Peyer's patch (tissue), 4 donors: ENCODE data around the gene SPATA2L. TPM values are rescaled to one million over a fixed set of nuclear protein-coding genes. Genes with fewer than 3 reads are reported as not detected.

Experiments used
- DNase-seq, 3 donors: peaks; one replicate each; pipeline ENCODE4 v3.0.0-alpha.2; 2017 to 2019
- H3K27ac ChIP-seq, 4 donors: fragments of 200-600 bp; sonication (generic); one replicate each; pipeline ENCODE4 v1.5.1; 2016 to 2019
- H3K27me3 ChIP-seq, 2 donors: fragments of 200-600 bp; sonication (generic); one replicate each; pipeline ENCODE4 v1.5.1; 2019
- H3K36me3 ChIP-seq, 3 donors: fragments of 200-600 bp; sonication (generic); one replicate each; pipeline ENCODE4 v1.5.1; 2016 to 2019
- H3K4me1 ChIP-seq, 4 donors: fragments of 200-600 bp; sonication (generic); one replicate each; pipeline ENCODE4 v1.5.1; 2016 to 2019
- H3K4me3 ChIP-seq, 4 donors: fragments of 200-600 bp; sonication (generic); 1 replicate in 3 of 4; 2 replicates in 1 of 4; pipeline ENCODE4 v1.5.1; 2016 to 2019; ENCODE audit warnings: mild to moderate bottlenecking in 1 of 4
- H3K9me3 ChIP-seq, 4 donors: fragments of 200-600 bp; sonication (generic); one replicate each; pipeline ENCODE4 v1.5.1; 2016 to 2019; ENCODE audit warnings: mild to moderate bottlenecking in 1 of 4
- POLR2A ChIP-seq, 2 donors: fragments of 450-650 bp; IDR thresholded peaks; one replicate each; pipeline ENCODE4 v1.5.1; 2017; ENCODE audit warnings: antibody characterized with exemption in 2 of 2, mild to moderate bottlenecking in 2 of 2, moderate library complexity in 2 of 2
- total RNA-seq, 4 donors: library from RNA; depleted of rRNA; stranded (reverse); fragments of >200 nt; gene quantifications; one replicate each; pipeline ENCODE4 v1.1.0, GENCODE V29; 2016
- TF ChIP-seq, protein P1 (sequence below), 6 experiments: fragments of 450-650 bp in 4 of 6; fragments of 200-600 bp in 2 of 6; sonication (generic) in 1 of 6; IDR thresholded peaks; one replicate each; pipeline ENCODE4 v1.5.1; 2017 to 2019; ENCODE audit warnings: antibody characterized with exemption in 6 of 6, mild to moderate bottlenecking in 3 of 6, moderate library complexity in 1 of 6

SPATA2L gene
- total RNA-seq, 4 donors from 2014 or later: 19.0 to 44.7 (median 36.7) TPM

DNA sequence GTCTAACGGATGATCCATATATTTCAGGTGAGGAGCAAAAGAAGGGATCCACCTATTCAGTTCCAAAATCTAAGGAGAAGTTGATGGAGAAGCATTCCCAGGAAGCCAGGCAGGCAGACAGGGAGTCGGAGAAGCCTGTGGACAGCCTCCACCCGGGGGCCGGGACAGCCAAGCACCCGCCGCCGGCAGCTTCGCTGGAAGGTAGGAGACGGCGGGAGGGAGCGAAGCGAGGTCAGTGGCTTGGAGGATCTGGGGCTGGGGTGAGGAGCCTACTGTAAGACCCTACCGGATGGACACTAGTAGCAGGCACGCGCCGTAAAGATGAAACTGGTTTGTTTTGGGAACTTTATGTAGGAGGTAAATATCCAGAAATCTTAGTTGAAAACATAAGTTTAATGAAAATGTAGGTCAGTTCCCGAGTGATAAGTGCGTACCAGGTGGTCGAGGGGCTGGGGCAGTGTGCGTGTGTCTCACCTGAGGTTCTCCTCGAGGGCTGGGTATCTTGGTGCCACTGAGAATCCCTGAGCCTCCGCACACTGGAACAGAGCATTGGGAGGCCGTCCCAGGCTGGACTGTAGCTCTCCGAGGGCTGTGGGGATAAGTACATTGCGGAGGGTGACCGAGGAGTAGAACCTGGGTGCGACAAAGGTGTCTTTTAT lies 43.2 kb downstream of the SPATA2L start:
- peak overlapping the region; percentile 85 to 99 (median 91) for H3K4me3 ChIP-seq
- H3K4me1 ChIP-seq: peaks cover 4 to 30% (median 11%) of the 10 kb centered on the region in 4 donors
- no peak for DNase-seq
- no peaks in the 10 kb centered on the region for H3K27me3 ChIP-seq
- peaks cover 0 to 16% (median 0%) of the 10 kb centered on the region in 3 donors for H3K36me3 ChIP-seq
- peak overlapping the region; percentile 85 to 90 (median 90) for H3K27ac ChIP-seq
- TF ChIP-seq, protein P1, sequence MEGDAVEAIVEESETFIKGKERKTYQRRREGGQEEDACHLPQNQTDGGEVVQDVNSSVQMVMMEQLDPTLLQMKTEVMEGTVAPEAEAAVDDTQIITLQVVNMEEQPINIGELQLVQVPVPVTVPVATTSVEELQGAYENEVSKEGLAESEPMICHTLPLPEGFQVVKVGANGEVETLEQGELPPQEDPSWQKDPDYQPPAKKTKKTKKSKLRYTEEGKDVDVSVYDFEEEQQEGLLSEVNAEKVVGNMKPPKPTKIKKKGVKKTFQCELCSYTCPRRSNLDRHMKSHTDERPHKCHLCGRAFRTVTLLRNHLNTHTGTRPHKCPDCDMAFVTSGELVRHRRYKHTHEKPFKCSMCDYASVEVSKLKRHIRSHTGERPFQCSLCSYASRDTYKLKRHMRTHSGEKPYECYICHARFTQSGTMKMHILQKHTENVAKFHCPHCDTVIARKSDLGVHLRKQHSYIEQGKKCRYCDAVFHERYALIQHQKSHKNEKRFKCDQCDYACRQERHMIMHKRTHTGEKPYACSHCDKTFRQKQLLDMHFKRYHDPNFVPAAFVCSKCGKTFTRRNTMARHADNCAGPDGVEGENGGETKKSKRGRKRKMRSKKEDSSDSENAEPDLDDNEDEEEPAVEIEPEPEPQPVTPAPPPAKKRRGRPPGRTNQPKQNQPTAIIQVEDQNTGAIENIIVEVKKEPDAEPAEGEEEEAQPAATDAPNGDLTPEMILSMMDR (IDR thresholded peaks at IDR 0.05): no peak
- TF ChIP-seq POLR2A (IDR thresholded peaks at IDR 0.05): peak in 1 of 2 donors; percentile 34
- H3K9me3 ChIP-seq: no peaks in the 10 kb centered on the region

- H3K9me3 ChIP-seq: no peaks in the 10 kb centered on the region
- peaks cover 4 to 30% (median 11%) of the 10 kb centered on the region in 4 donors for H3K4me1 ChIP-seq
- peak; percentile 74 to 79 for TF ChIP-seq POLR2A (IDR thresholded peaks at IDR 0.05)
- TF ChIP-seq, protein P1 (IDR thresholded peaks at IDR 0.05): no peak
- DNase-seq: peak; percentile 83 to 95 (median 94)
- H3K27me3 ChIP-seq: no peaks in the 10 kb centered on the region
- peaks cover 0 to 19% (median 0%) of the 10 kb centered on the region in 3 donors for H3K36me3 ChIP-seq
- H3K4me3 ChIP-seq: peak within 1 kb of the TSS; percentile 85 to 99 (median 91)
- peak within 1 kb of the TSS; percentile 85 to 90 (median 90) for H3K27ac ChIP-seq
Measured at GRCh38 chr16:89657442-89658220, 43.9 kb downstream of the SPATA2L start, which contains the start of the genes CHMP1A and SPATA33. CHMP1A (minus strand) TSS chr16:89657708; CDS start chr16:89657588, 120 bp downstream. SPATA33 (plus strand) TSS chr16:89657836; CDS start chr16:89657912, 76 bp downstream.

DNA sequence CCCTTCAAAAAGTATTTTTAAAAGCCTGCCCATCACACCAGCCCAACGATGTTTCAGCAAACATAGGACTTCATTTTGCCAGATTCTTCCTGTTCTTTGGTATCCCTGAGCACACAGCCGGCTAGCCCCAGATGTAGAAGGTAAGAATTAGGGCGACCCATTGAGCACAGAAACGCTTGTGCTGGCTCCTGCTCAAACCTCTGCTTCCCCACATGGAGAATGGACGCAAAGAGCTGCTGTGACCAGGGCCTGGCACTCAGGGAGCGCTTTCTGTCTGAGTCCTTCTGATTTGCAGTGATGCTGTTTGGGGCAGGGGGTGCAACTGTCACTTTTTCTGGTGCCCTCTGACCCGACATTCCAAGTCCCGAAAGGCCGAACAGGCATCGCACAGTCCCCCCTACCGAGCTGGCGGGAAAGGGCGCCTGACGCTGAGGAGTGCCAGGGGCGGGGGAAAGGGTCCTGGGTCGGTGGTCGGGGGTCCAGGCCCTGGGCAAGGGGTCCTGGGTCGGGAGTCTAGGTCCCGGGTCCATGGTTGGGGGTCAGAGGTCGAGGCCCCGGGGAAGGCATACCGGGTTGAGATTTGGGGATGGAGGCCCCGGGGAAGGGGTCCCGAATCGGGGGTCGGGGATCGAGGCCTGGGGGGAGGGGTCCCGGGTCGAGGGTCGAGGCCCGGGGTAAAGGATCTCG lies 44.9 kb downstream of the SPATA2L start:
- peak overlapping the region; percentile 85 to 99 (median 91) for H3K4me3 ChIP-seq
- peak overlapping the region; percentile 85 to 90 (median 90) for H3K27ac ChIP-seq
- TF ChIP-seq POLR2A (IDR thresholded peaks at IDR 0.05): no peak
- TF ChIP-seq, protein P1 (IDR thresholded peaks at IDR 0.05): no peak
- no peaks in the 10 kb centered on the region for H3K27me3 ChIP-seq
- H3K36me3 ChIP-seq: peaks cover 0 to 24% (median 0%) of the 10 kb centered on the region in 3 donors
- no peak for DNase-seq
- H3K9me3 ChIP-seq: no peaks in the 10 kb centered on the region
- H3K4me1 ChIP-seq: peaks cover 4 to 30% (median 11%) of the 10 kb centered on the region in 4 donors

- TF ChIP-seq POLR2A (IDR thresholded peaks at IDR 0.05): no peak
- TF ChIP-seq, protein P1 (IDR thresholded peaks at IDR 0.05): no peak
- H3K9me3 ChIP-seq: no peaks in the 10 kb centered on the region
- peak overlapping the region in 2 of 4 donors; percentile 26 to 50 for H3K27ac ChIP-seq
- H3K4me3 ChIP-seq: no peak overlapping the region
- peaks cover 4 to 30% (median 11%) of the 10 kb centered on the region in 4 donors for H3K4me1 ChIP-seq
- no peaks in the 10 kb centered on the region for H3K27me3 ChIP-seq
- DNase-seq: peak in 1 of 3 donors; percentile 67
- H3K36me3 ChIP-seq: peaks cover 0 to 38% (median 0%) of the 10 kb centered on the region in 3 donors
Measured at GRCh38 chr16:89655062-89655643, 46.4 kb downstream of the SPATA2L start.
